T-helper 22 cell (primary cell): Measurements from ENCODE around the gene ASPSCR1.

Experiments used
- DNase-seq: peaks from one replicate; pipeline ENCODE4 v3.0.0-alpha.2; 2020; ENCODE audit warnings: low read depth

ASPSCR1 gene

DNA sequence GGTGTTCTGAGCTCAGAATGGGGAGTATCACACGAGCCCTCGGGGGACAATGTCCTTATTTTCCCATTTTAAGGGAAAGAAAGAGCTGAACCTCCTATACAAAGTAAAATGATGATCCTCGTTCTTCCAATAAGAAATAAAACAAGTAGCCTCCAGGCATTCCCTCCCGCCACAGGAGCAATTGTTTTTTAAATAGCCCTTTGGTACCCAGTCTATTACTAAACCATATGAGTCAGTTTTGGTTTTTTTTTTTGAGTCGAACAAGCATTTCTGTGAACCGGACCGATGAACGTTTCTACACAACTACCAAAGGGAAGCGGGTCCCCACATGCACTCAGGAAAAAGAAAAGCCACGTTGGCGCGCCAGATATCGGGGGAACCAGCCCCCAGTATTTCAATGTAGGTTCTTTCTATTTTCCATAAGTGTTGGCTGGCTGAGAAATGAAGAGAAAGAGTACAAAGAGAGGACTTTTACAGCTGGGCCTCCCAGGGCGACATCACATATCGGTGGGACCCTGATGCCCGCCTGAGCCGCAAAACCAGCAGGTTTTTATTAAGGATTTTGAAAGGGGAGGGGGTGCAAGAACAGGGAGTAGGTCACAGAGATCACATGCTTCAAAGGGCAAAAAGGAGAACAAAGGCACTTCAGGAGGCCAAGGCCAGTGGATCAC, 63.9 kb downstream of the ASPSCR1 start:
- DNase-seq = no peak

DNA sequence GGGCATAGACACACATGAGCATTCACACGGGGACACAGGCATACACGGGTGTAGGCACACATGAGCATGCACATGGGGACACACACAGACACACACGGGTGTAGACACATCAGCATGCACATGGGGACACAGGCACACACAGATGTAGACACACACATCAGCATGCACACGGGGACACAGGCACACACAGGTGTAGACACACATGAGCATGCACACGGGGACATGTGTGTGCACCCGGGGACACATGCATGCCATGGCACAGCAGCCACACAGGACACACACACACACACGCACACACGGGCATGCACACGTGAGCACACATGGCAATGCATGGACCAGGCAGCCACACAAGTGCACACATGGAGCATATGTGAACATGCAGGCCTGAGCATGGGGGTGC, 65.2 kb downstream of the ASPSCR1 start:
- DNase-seq = no peak

DNA sequence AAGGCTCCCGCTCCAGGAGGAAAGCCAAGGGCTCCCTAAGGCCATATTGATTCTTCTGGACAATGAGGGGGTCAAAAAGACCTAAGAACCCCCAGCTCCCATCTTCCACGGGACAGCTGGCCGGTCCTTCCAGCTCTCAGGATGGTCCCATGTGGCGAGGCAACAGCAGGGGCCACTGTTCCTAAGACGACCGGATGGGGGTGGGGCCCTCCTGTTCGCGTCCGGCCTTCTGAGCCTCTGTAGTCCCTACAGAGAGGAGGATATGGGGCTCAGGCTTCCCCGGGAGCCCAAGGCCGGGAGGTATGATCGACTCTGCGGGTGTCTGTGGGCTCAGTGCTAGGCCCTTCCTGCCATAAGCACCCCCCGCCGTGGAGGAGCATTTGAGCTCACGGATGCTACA, 66.1 kb downstream of the ASPSCR1 start:
- no peak for DNase-seq

DNA sequence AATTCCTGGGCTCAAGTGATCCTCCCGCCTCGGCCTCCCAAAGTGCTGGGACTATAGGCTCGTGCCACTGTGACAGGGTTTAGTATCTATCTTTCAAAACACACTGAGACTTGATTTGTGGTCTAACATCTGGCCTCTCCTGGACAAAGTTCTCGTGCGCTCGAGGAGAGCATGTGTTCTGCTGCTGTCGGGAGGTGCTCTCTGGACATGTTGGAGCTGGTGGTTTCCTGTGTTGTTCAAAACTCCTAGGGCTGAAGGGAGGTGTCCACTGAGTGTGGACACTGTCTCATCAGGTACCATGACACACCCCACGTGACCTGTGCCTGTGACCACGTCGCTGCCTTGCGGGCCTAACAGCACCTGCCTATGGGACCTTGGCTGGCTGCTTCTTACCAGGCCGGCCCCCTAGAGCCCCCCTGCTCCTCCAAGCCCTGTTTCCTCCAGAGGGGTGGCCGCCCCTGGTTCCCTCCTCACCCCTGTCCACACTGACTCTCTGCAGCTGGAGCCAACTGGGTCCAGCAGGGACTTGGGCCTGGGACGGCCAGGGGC, 68.6 kb downstream of the ASPSCR1 start:
- no peak for DNase-seq

DNA sequence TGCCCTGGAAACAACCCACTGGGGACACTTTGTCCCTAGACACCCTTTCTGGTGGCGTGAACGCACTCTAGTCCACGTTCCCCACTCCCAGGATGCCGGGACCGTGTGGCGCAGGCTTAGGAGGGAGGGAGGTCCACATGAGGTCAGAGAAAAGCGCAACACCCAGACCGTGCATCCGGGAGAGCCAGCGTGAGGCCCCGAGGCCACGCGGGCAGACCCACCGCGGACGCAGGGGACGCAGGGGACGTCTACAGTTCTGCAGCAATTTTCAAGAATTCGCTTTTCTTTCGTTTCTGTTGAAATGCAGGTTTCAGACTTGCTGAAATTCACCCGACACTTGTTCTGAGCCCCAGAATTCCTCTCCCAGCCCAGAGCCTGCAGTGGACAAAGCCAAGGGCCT, 69.5 kb downstream of the ASPSCR1 start:
- no peak for DNase-seq

DNA sequence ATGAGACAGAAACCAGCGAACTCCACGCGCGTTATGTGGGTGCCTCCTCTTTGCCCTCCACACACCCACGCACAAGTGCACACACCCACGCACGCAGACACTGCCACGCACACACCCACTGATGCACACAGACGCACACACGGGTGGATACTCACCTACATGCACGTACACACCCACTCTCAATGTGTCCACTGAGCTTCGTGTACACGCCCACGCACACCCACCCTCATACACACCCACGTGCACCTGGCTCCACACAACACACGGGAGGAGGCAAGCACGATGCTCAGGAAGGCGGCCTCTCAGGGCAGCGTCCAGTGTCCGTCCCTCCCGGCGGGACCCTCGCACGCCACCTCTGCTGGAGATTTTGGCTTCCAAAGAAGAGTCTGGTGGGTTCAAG, 70.0 kb downstream of the ASPSCR1 start:
- DNase-seq = no peak

DNA sequence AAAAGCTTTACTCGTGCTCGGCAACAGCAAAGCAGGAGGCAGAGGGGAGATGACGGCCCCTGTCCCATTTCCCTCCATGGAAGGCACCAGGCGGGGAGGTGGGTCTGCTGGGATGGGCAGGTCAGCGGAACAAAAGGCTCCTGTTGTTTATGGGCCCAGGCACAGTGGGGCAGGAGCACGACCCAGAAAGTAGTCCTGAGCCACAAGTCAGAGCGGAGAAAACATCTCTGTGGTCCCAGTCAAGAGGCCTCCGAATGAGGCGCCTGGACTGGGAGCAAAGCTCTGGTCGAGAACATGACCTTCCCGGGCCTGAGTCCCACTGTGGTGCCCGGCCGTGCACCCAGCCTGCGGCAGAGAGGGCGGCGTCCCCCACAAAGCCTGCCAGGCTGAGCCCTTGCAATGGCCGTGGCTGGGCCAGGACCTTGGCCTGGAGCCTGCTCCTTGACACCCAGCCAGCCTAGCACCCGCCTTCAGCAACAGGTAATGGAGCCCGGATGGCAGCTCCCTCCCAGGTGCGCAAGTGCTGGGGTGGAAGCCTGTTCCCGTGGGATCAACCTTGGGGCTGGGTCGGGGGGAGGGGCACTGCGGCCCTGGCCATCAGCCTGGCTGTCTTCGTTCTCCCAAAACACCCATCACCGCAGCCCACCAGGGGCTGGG, 70.6 kb downstream of the ASPSCR1 start:
- DNase-seq = no peak

DNA sequence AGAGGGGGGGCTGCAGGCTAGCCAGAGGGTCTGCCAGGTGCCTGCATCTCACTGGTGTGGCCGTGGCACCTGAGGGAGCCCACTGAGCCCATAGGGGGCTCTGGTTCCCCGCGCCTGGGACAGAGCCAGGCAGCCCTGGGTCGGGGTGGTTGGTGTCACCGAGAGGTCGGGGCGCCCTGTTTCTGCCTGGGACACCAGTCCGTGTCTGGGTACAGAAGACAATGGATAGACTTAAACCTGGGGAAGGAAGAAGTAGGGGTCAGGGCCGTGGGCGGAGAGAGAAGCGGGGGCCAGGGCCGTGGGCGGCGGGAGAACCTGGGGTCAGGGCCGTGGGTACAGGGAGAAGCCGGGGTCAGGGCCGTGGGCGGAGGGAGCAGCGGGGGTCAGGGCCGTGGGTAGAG, 71.1 kb downstream of the ASPSCR1 start:
- no peak for DNase-seq

DNA sequence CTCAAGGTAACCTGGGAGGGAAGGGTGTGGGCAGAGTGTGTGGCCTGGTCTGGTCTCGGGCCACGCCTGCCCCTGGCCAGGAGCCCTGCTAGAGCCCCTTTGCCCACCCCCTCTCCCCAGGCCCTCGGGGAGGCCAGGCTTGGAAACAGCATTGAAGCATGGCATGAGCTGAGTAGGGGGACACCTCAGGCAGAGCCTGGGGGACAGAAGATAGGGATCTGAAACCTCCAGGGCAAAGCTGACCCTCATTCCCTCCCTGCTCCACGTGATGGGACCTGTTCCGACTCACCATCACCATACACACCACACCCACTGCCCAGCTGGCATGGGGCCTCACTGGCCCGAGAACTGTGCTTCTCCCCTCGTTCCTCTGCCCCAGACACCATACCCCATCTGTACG, 71.7 kb downstream of the ASPSCR1 start:
- DNase-seq = no peak

DNA sequence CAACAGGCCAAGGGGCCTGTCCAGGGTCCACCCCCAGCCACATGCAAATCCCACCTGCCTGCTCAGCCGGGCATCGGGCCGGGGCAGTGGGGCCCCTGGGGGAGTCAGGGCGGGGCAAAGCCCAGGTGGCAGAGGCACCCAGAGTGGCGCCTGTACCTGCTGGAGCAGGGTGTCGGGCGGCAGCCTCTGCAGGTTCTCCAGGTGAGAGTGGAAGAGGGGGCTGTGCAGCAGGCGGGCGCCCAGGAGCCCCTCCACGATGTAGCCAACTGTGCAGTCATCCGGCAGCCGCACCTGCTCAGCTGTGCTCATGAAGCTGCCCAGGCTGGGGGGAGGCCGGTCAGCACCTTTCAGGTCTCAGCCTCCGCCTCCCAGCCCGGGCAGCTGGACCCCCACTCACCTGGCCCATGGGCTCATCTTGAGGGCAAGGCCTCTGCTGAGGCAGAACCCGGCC, 72.1 kb downstream of the ASPSCR1 start:
- no peak for DNase-seq

DNA sequence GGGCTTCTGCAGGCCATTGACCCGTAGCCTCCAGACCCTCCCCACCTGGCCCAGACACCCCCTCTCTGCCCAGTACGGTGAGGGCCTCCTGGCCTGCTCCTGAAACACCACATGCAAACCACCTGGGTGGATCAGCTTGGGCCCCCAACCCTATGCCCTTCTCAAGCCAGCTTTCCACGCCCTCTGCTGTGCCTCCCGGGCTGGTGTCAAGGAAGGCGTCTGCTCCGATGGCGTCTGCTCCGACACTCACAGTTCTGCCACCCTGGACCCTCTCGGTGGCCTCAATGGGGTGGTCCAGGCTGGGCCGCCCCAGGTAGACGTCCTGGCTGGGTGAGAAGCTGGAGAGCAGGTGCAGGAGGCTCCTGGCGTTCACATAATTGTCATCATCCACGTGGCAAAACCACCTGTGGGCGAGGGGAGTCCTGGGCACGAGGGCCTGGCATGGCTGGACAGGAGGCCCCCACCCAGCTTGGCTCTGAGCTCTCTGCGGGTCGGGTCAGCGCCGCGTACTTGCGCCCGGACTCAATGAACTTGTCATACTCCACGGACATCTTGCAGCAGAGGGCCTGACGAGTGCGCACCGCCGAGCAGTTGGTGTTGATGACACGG, 72.8 kb downstream of the ASPSCR1 start:
- no peak for DNase-seq

DNA sequence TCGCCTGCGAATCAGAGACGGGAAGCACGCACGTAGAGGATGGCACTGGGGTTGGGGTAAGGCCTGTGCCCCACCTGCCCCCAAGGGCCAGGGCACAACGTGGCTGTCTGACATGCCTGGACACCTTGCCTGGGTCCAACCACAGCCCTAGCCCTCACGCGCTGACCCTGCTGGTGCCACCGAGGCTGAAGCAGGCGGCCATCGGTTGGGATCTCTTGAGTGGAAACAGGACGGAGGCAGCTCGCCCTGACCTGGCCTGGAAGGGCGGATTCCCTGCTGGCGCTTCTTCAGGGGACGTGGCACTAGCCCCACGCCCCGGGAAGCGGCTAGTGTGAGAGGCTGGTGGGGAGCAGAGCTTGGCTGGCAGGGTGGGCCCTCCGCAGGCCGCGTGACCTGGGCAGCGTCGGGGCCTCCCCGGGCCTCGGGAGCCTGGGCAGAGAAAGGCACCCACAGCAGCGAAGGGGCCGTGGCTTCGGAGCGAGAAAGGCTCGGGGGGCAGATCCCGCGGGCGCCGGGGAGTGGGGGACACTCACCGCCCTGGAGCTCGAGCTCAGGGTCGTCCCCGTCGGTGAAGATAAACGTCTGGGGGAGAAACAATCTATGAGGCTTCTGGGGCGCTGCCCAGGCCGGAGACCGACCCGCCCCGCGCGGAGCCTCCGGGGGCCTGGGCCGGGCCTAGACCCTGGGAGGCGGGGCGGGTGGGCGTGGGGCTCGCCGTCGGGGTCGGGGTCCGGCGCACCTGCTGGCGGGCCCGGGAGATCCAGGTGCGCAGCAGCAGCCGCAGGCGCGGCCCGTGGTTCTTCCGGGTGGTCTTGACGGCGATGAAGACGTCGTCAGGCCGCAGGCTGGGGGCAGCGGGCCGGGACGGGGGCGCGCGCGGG, 73.6 kb downstream of the ASPSCR1 start:
- no peak for DNase-seq

DNA sequence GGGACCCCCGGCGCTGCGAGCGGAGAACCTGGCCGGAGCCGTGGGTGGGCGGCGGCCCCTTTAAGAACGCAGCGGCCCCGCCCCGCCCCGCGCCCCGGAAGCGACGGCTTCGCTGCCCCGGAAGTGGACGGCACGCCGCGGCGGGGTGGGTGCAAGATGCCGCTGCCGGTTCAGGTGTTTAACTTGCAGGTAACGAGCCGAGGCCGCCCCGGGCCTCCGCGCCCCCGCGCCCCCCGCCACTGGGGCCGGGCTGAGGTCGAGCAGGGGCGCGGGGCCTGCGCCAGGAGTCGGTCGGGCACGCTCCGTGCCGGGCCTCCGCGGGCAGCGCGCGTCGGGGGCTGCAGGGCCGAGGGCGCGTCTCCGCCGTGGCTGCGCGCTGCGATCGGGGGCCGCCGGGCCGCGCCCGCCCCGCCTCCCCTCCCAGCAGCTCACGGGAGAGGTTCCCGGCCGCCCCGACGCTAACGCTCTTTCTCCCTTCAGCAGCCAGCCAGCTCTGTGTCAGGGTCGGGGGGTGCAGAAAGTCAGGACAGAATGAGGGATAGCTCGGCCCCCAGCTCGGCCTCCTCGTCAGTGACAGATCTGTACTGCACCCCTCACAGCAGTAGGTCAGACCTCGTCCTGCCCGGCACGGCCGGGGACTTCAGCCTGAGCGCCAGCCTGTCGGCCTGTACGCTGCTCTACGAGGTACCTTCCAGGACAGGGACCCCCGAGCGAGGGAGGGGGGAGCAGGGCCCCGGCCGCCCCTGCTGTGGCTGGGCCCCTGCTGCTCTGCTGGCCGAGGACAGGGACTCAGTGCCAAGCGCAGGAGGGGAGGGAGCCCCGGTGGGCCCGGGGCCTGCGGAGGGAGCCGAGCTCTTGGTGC, 74.6 kb downstream of the ASPSCR1 start, which contains the start of the genes GPS1 and RFNG:
TSS of gene GPS1 (plus strand) at position 123 of the 862 bp plus-strand sequence. CDS start at position 157, 34 bp downstream.
TSS of gene RFNG (minus strand) at position 36 of the 862 bp plus-strand sequence. CDS start 45 bp downstream, outside the sequence.
- DNase-seq = peak; percentile 71

DNA sequence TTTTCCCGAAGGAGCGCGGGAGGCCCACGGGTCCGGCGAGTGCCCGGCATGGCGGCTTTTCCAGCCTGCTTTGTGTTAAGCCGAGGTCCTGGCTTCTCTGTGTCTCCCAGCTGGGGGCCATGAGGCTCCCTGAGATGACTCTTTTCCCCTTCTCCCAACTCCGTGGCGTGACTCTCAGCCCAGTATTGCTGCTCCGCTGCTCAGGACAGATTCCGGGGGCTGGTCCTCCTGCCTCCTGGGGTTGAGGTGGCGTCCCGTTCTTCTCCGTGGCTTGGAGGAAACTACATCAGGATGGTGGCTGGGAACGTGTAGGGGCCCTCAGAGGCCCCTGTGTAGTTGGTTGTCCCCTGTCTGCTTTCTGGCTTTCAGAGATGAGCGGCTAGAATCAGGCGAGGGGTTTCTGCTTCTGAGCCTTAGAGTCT, 75.2 kb downstream of the ASPSCR1 start:
- no peak for DNase-seq

DNA sequence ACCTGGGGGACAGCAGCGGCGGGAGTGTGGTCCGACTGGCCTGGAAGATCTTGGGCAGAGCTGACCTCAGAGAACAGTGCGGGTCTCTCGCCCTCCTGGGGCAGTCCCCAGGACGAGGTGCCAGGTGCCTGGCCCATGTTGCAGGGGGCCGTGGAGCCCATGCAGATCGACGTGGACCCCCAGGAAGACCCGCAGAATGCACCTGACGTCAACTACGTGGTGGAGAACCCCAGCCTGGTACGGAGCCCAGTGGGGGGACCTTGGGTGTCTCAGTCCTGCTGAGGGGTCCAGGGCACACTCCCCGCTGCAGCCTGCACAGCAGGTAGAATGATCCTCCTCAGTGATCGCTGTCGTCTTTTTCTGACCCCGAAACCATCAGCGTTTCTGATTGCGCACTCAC, 75.7 kb downstream of the ASPSCR1 start:
- no peak for DNase-seq

DNA sequence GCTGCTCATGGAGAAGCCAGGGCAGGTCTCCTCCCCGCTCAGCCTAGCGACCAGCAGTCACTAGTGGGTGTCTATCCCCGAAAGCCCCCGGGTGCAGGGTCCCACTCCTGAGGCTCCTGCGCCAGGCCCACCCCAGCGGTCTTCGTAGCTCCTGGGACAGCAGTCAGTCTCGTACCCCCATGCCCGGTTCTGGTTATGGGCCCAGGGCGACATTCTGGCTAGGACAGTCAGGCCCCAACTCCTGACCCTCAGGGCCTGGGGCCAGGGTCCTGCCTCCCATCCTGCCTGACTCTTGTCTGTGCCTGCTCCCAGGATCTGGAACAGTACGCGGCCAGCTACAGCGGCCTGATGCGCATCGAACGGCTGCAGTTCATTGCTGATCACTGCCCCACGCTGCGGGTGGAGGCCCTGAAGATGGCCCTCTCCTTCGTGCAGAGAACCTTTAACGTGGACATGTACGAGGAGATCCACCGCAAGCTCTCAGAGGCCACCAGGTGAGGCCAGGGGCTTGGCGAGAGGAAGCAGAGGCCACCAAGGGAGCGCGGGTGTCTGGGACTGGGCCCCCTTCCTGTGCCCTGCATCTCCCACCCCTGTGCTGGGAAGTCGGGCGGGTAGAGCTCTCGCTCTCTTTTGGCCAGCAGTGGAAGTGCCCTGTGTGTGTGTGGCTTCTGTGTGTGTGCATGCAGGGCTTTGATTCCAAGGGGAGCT, 76.3 kb downstream of the ASPSCR1 start:
- no peak for DNase-seq

DNA sequence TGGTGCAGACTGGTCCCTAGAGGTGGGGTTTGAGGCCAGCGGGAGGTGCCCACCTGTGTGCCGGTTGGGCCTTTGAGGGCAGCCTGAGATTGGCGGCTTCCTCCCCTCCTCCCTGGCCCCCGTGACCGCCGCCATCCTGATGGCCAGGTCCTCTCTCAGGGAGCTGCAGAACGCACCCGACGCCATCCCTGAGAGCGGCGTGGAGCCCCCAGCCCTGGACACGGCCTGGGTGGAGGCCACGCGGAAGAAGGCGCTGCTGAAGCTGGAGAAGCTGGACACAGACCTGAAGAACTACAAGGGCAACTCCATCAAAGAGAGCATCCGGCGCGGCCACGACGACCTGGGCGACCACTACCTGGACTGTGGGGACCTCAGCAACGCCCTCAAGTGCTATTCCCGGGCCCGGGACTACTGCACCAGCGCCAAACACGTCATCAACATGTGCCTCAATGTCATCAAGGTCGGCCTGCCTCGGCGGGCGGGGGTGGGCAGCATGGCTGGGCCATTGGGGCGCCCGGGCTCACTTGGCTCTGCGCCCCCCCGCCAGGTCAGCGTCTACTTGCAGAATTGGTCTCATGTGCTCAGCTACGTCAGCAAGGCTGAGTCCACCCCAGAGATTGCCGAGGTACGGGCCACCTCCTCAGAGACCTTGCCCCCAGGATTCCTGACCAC, 77.1 kb downstream of the ASPSCR1 start:
- no peak for DNase-seq

DNA sequence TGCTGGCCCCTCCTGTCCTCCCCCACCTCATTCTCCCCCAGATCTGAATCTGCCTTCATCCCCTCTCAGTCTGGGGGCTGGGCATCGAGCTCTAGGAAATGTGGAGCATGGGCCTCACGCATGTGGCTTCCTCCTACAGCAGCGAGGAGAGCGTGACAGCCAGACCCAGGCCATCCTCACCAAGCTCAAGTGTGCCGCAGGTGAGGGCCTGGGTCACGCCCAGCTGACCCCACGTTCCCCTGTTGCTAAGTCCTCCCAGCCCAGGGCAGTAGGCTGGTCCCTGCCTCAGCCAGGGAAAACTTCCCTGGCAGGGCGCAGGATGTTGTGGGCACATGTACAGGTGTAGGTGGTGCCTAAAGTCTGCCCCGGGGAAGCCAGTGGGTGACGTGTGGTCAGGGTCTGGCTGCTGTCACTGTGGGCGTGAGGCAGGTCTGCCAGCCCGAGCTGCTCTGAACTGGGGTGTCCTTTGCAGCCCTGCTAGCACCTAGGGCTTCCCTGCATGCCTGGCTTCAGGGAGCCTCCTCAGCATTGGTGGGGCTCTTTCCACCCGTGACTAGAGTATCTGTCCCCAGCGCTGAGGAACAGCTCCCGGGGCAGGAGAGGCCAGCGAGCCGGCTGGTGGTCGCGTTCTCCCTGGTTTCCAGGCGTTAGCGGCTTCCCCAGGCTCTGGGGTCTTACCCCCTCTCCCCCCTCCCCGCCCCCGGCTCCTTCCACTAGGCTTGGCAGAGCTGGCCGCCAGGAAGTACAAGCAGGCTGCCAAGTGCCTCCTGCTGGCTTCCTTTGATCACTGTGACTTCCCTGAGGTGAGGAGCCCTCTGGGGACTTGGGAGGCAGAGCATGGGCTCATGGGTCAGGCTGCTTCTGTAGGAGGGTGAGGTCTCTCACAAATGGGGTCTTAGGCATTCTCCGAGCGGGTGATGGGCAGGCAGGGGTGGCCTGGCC, 77.9 kb downstream of the ASPSCR1 start:
- DNase-seq = no peak
